Prostate gland (tissue), 2 donors: Measurements from ENCODE around the gene MICU1. TPM values are rescaled to one million over a fixed set of nuclear protein-coding genes. Genes with fewer than 3 reads are reported as not detected.

ENCODE experiments used
- DNase-seq: peaks from one replicate; pipeline ENCODE4 v3.0.0-alpha.2; 2019; ENCODE audit warnings: low spot score
- H3K27ac ChIP-seq, 2 donors: fragments of 200-600 bp; sonication (generic); 2 replicates each; pipeline ENCODE4 v1.5.1; 2017 to 2019
- H3K27me3 ChIP-seq: fragments of 200-600 bp; sonication (generic); replicated peaks from 2 replicates; pipeline ENCODE4 v1.5.1; 2019; ENCODE audit not compliant: insufficient read depth
- H3K36me3 ChIP-seq, 2 donors: fragments of 200-600 bp; sonication (generic); 1 replicate in 1 of 2; 2 replicates in 1 of 2; pipeline versions ENCODE4 v1.5.1 to v1.8.1; 2017 to 2019
- H3K4me1 ChIP-seq: fragments of 200-600 bp; sonication (generic); replicated peaks from 2 replicates; pipeline ENCODE4 v1.5.1; 2019
- H3K4me3 ChIP-seq, 2 donors: fragments of 200-600 bp; sonication (generic); 2 replicates each; pipeline ENCODE4 v1.5.1; 2017 to 2019
- H3K9me3 ChIP-seq: fragments of 200-600 bp; sonication (generic); 2 replicates; pipeline ENCODE4 v1.5.1; 2017
- POLR2A ChIP-seq: fragments of 450-650 bp; IDR thresholded peaks from one replicate; pipeline ENCODE4 v1.6.1; 2016; ENCODE audit warnings: antibody characterized with exemption, mild to moderate bottlenecking
- POLR2AphosphoS5 ChIP-seq: sonication (generic); formaldehyde crosslinking; IDR thresholded peaks from one replicate; pipeline ENCODE4 v1.6.1; 2017; ENCODE audit warnings: antibody characterized with exemption
- WGBS: methylation state at CpG from one replicate; pipeline ENCODE4 v1.1.5; 2018; 5-methylcytosine and 5-hydroxymethylcytosine counted together
- intact Hi-C: fragments of 100-400 bp; cut with DNase I; formaldehyde crosslinking; loops from one replicate; pipeline ENCODE4 v1.14.2; 2022
- total RNA-seq, 2 donors: library from RNA; depleted of rRNA; stranded (reverse); fragments of >200 nt; gene quantifications; one replicate each; pipeline ENCODE4 v1.1.0, GENCODE V29; 2016
- TF ChIP-seq, protein P1 (sequence below), 4 experiments: fragments of 200-600 bp in 2 of 4; fragments of 450-650 bp in 2 of 4; sonication (generic) in 2 of 4; IDR thresholded peaks; 1 replicate in 3 of 4; 2 replicates in 1 of 4; pipeline ENCODE4 v1.5.1; 2016 to 2019; ENCODE audit warnings: antibody characterized with exemption in 4 of 4, mild to moderate bottlenecking in 2 of 4, moderate library complexity in 2 of 4

MICU1 gene
- total RNA-seq, 2 donors from 2014 or later, result 41.0 to 42.0 TPM

DNA sequence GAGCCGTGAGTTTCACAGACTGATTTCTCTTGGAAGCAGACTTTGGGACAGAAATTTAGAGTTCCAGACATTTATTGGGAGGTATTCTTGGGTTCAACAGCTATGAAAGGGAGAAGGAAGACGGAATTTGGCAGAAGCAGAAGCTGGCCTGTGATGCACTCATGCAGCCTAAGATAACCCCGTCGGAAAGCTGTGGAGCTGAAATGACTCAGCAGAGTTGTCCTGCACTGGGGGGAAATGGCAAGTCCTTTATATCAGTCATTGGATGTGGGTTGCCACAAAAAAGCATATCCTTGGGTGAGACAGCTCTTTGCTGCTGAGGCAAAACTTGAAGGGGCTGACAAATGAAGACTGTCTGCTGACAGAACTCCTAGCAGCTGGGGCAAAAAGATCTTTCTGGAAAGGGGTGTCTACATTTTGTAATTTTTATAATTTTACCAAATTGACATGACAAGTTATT lies 11.5 kb upstream of the MICU1 start:
- no peaks in the 10 kb centered on the region for H3K27me3 ChIP-seq
- intact Hi-C loops, result no loop called here
- no peak for DNase-seq
- 38% methylated on average over 4 of the region's 4 CpGs for WGBS
- H3K27ac ChIP-seq, result no peak overlapping the region
- H3K36me3 ChIP-seq, result no peaks in the 10 kb centered on the region
- H3K9me3 ChIP-seq, result no peaks in the 10 kb centered on the region
- no peak overlapping the region for H3K4me3 ChIP-seq
- H3K4me1 ChIP-seq, result no peaks in the 10 kb centered on the region
- TF ChIP-seq, protein P1, sequence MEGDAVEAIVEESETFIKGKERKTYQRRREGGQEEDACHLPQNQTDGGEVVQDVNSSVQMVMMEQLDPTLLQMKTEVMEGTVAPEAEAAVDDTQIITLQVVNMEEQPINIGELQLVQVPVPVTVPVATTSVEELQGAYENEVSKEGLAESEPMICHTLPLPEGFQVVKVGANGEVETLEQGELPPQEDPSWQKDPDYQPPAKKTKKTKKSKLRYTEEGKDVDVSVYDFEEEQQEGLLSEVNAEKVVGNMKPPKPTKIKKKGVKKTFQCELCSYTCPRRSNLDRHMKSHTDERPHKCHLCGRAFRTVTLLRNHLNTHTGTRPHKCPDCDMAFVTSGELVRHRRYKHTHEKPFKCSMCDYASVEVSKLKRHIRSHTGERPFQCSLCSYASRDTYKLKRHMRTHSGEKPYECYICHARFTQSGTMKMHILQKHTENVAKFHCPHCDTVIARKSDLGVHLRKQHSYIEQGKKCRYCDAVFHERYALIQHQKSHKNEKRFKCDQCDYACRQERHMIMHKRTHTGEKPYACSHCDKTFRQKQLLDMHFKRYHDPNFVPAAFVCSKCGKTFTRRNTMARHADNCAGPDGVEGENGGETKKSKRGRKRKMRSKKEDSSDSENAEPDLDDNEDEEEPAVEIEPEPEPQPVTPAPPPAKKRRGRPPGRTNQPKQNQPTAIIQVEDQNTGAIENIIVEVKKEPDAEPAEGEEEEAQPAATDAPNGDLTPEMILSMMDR (IDR thresholded peaks at IDR 0.05), result no peak
- TF ChIP-seq POLR2A, result no peak
- no peak for TF ChIP-seq POLR2AphosphoS5

DNA sequence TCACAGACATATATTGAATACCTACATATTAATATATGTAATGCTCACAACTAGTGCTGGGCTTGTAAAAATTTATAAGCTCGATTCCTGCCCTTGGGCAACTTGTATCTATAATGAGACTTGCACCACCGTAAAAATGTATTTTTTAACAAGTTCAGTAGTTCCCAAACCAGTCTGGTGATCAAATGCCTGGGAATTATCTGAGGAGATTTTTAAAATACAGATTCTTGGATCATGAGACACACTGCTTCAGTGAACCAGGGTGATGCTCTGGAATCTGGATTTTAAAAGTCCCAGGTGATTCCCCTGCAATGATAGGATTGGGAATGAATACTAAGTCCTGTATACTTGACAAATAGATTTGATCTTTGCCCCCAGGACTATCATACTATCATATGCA lies 4.3 kb upstream of the MICU1 start:
- H3K9me3 ChIP-seq, result no peaks in the 10 kb centered on the region
- no peak overlapping the region for H3K4me3 ChIP-seq
- H3K27me3 ChIP-seq, result no peaks in the 10 kb centered on the region
- DNase-seq, result no peak
- H3K4me1 ChIP-seq, result no peaks in the 10 kb centered on the region
- H3K27ac ChIP-seq, result no peak overlapping the region
- TF ChIP-seq, protein P1 (IDR thresholded peaks at IDR 0.05), result no peak
- TF ChIP-seq POLR2AphosphoS5 (no peak), POLR2A (no peak)
- intact Hi-C loops, result no loop called here
- 27% methylated on average over 2 of the region's 2 CpGs for WGBS
- H3K36me3 ChIP-seq, result no peaks in the 10 kb centered on the region

DNA sequence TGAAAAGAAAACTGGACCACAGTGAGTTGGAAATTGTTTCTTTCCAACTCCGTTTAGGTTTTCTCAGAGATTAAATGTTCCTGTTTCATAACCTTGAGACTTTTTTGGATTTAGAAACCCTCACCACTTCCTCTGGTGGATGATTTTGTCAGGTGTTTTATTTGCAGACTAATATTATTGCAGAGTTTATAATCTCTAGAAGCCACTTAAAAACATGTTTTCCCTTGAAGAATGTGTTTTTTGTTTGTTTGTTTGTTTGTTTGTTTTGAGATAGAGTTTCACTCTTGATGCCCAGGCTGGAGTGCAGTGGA lies 520 bp upstream of the MICU1 start:
- peaks cover 4% of the 10 kb centered on the region for H3K4me1 ChIP-seq
- H3K9me3 ChIP-seq, result no peaks in the 10 kb centered on the region
- intact Hi-C loops, result loop anchor here (5.0 kb wide), 1 partner anchor 66 kb away; the partner anchor contains the start of gene MCU
- H3K4me3 ChIP-seq, result peak overlapping the region; percentile 72 to 76
- no peaks in the 10 kb centered on the region for H3K27me3 ChIP-seq
- no peak for TF ChIP-seq POLR2A
- no peak for TF ChIP-seq POLR2AphosphoS5
- TF ChIP-seq, protein P1 (IDR thresholded peaks at IDR 0.05), result no peak
- peak overlapping the region; percentile 85 to 86 for H3K27ac ChIP-seq
- 0% methylated on average over 1 of the region's 1 CpG for WGBS
- no peaks in the 10 kb centered on the region for H3K36me3 ChIP-seq
- no peak for DNase-seq

DNA sequence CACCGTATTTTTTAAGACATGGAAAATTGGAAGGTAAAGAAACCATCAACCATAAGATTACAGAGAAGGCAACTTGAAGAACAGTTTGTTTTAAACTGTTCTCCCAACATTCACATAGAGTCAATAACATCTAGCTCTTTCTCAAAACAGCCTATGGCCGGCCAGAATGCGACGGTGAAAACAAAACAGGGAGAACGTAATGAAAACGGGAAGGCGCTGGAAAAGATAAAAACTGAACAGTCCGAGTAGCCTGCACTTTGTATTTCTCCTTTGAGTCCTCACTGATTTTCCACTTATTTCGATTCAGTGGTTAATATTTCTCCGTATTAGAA lies 637 bp downstream of the MICU1 start:
- under 1% methylated on average over 10 of the region's 10 CpGs for WGBS
- Histone ChIP-seq H3K27me3 (no peaks in the 10 kb centered on the region), H3K9me3 (no peaks in the 10 kb centered on the region), H3K27ac (peak overlapping the region; percentile 85 to 86), H3K36me3 (no peaks in the 10 kb centered on the region), H3K4me3 (peak overlapping the region; percentile 72 to 76), H3K4me1 (peaks cover 4% of the 10 kb centered on the region)
- TF ChIP-seq, protein P1 (IDR thresholded peaks at IDR 0.05), result no peak
- TF ChIP-seq POLR2AphosphoS5, result no peak
- DNase-seq, result no peak
- intact Hi-C loops, result loop anchor here (5.0 kb wide), 1 partner anchor 67 kb away; the partner anchor contains the start of gene MCU

DNA sequence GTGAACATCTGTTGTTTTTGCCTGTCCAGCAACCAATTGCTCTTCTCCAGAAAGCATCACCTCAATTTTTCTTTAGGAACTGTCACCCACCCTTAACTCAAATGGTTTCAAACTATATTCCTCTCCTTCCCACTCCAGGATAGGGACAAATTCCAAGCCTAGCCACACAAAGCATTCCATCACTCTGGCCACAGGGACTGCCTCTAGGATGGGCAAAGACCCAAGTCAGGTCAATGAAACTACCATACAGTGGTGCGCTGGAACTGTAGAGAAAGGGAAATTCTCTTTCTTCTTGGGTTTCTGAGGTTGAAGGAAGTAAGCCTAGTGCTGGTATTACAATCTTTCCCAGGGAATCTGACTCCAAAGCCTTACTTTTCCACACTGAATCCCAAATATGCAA lies 3.6 kb downstream of the MICU1 start:
- WGBS, result 100% methylated on average over 1 of the region's 1 CpG
- TF ChIP-seq, protein P1 (IDR thresholded peaks at IDR 0.05), result no peak
- TF ChIP-seq POLR2AphosphoS5 (no peak), POLR2A (no peak)
- intact Hi-C loops, result no loop called here

More for the DNA sequence above, 3.6 kb downstream of the MICU1 start:
- Histone ChIP-seq H3K27ac (no peak overlapping the region), H3K36me3 (no peaks in the 10 kb centered on the region), H3K4me1 (peaks cover 4% of the 10 kb centered on the region), H3K4me3 (no peak overlapping the region), H3K9me3 (no peaks in the 10 kb centered on the region), H3K27me3 (no peaks in the 10 kb centered on the region)
- DNase-seq, result no peak
